Prostate gland (tissue), 2 donors: ENCODE results near the gene GOPC.

Source experiments
- CTCF ChIP-seq, 4 experiments: fragments of 200-600 bp in 2 of 4; fragments of 450-650 bp in 2 of 4; sonication (generic) in 2 of 4; IDR thresholded peaks; 1 replicate in 3 of 4; 2 replicates in 1 of 4; pipeline ENCODE4 v1.5.1; 2016 to 2019; ENCODE audit warnings: antibody characterized with exemption in 4 of 4, mild to moderate bottlenecking in 2 of 4, moderate library complexity in 2 of 4
- POLR2A ChIP-seq: fragments of 450-650 bp; IDR thresholded peaks from one replicate; pipeline ENCODE4 v1.6.1; 2016; ENCODE audit warnings: antibody characterized with exemption, mild to moderate bottlenecking

GRCh38 chr6:117595099-117595923, 7.0 kb downstream of the GOPC start:
- TF ChIP-seq CTCF (IDR thresholded peaks at IDR 0.05) (no peak), POLR2A (no peak)
